Stomach (tissue), 4 donors: ENCODE results near the gene PCDHB1.

Source experiments
- POLR2A ChIP-seq, 4 donors: fragments of 450-650 bp; IDR thresholded peaks; one replicate each; pipeline ENCODE4 v1.6.1; 2016; ENCODE audit warnings: antibody characterized with exemption in 4 of 4, control low read depth in 2 of 4, mild to moderate bottlenecking in 1 of 4, moderate library complexity in 1 of 4
- POLR2AphosphoS5 ChIP-seq, 3 donors: sonication (generic); formaldehyde crosslinking; IDR thresholded peaks; one replicate each; pipeline ENCODE4 v1.6.1; 2016; ENCODE audit warnings: antibody characterized with exemption in 3 of 3
- TF ChIP-seq, protein P1 (sequence below), 7 experiments: fragments of 450-650 bp in 4 of 7; fragments of 200-600 bp in 3 of 7; sonication (generic) in 3 of 7; IDR thresholded peaks; one replicate each; pipeline ENCODE4 v1.5.1; 2016 to 2019; ENCODE audit warnings: antibody characterized with exemption in 7 of 7, control low read depth in 2 of 7, mild to moderate bottlenecking in 1 of 7

DNA sequence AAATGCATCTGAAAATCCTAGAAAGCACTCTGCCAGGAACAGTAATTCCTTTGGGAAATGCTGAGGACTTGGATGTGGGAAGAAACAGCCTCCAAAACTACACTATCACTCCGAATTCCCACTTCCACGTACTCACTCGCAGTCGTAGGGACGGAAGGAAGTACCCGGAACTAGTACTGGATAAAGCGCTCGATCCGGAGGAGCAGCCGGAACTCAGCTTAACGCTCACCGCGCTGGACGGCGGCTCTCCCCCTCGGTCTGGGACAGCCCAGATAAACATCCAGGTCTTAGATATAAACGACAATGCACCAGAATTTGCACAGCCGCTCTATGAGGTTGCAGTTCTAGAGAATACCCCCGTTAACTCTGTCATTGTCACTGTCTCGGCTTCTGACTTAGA is 49.9 kb downstream of the PCDHB1 start:
- TF ChIP-seq, protein P1, sequence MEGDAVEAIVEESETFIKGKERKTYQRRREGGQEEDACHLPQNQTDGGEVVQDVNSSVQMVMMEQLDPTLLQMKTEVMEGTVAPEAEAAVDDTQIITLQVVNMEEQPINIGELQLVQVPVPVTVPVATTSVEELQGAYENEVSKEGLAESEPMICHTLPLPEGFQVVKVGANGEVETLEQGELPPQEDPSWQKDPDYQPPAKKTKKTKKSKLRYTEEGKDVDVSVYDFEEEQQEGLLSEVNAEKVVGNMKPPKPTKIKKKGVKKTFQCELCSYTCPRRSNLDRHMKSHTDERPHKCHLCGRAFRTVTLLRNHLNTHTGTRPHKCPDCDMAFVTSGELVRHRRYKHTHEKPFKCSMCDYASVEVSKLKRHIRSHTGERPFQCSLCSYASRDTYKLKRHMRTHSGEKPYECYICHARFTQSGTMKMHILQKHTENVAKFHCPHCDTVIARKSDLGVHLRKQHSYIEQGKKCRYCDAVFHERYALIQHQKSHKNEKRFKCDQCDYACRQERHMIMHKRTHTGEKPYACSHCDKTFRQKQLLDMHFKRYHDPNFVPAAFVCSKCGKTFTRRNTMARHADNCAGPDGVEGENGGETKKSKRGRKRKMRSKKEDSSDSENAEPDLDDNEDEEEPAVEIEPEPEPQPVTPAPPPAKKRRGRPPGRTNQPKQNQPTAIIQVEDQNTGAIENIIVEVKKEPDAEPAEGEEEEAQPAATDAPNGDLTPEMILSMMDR (IDR thresholded peaks at IDR 0.05): no peak
- TF ChIP-seq POLR2A (IDR thresholded peaks at IDR 0.05): no peak
- TF ChIP-seq POLR2AphosphoS5 (IDR thresholded peaks at IDR 0.05): no peak
